Tibial nerve (tissue), 4 donors: ENCODE results near the gene KATNA1. TPM values are rescaled to one million over a fixed set of nuclear protein-coding genes. Genes with fewer than 3 reads are reported as not detected.

Experiments
- DNase-seq, 2 donors: peaks; one replicate each; pipeline ENCODE4 v3.0.0-alpha.2; 2019; ENCODE audit warnings: low spot score in 2 of 2
- H3K27ac ChIP-seq, 4 donors: fragments of 200-600 bp; sonication (generic) in 3 of 4; one replicate each; pipeline ENCODE4 v1.5.1; 2017 to 2019; ENCODE audit warnings: mild to moderate bottlenecking in 1 of 4
- H3K27me3 ChIP-seq, 2 donors: fragments of 200-600 bp; sonication (generic) in 1 of 2; one replicate each; pipeline versions ENCODE4 v1.5.1 to v1.6.0; 2017 to 2019
- H3K36me3 ChIP-seq, 3 donors: fragments of 200-600 bp; sonication (generic); one replicate each; pipeline ENCODE4 v1.5.1; 2018 to 2019
- H3K4me1 ChIP-seq, 4 donors: fragments of 200-600 bp; sonication (generic) in 3 of 4; one replicate each; pipeline ENCODE4 v1.5.1; 2017 to 2019
- H3K4me3 ChIP-seq, 4 donors: fragments of 200-600 bp; sonication (generic) in 3 of 4; one replicate each; pipeline ENCODE4 v1.5.1; 2017 to 2019; ENCODE audit warnings: mild to moderate bottlenecking in 1 of 4, moderate library complexity in 1 of 4
- H3K9me3 ChIP-seq, 4 donors: fragments of 200-600 bp; sonication (generic) in 3 of 4; one replicate each; pipeline ENCODE4 v1.5.1; 2017 to 2019
- EP300 ChIP-seq, 2 donors: sonication (generic); formaldehyde crosslinking; IDR thresholded peaks; one replicate each; pipeline ENCODE4 v1.6.1; 2017; ENCODE audit warnings: antibody characterized with exemption in 2 of 2, mild to moderate bottlenecking in 1 of 2
- POLR2A ChIP-seq, 2 donors: fragments of 450-650 bp; IDR thresholded peaks; one replicate each; pipeline ENCODE4 v1.6.1; 2017; ENCODE audit warnings: antibody characterized with exemption in 2 of 2, mild to moderate bottlenecking in 2 of 2, moderate library complexity in 2 of 2
- WGBS, 2 donors: methylation state at CpG; one replicate each; pipeline ENCODE4 v1.1.5; 2018; 5-methylcytosine and 5-hydroxymethylcytosine counted together
- total RNA-seq, 4 donors: library from RNA; depleted of rRNA; stranded (reverse); fragments of >200 nt; gene quantifications; one replicate each; pipeline ENCODE4 v1.1.0, GENCODE V29; 2016
- TF ChIP-seq, protein P1 (sequence below), 5 experiments: fragments of 200-600 bp in 3 of 5; fragments of 450-650 bp in 2 of 5; sonication (generic) in 3 of 5; IDR thresholded peaks; one replicate each; pipeline ENCODE4 v1.5.1; 2016 to 2019; ENCODE audit warnings: antibody characterized with exemption in 5 of 5, mild to moderate bottlenecking in 3 of 5, moderate library complexity in 2 of 5

The KATNA1 gene
- total RNA-seq, 4 donors from 2014 or later = 13.5 to 22.5 (median 17.5) TPM

DNA sequence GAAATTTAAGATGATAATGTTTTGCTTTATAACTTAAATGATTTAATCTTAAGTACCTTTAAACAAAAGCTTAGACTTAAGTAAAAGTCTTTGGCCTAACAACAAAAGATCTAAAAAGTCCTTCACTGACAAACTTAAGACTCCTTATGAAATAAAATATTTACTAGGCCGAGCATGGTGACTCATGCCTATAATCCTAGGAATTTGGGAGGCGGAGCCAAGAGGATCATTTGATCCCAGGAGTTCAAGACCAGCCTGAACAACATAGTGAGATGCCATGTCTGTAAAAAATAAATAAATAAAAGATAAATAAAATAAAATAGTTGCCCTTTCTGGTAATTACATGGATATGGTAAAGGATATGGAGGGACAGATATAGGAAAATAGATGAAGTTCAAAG is 12.4 kb downstream of the KATNA1 start:
- Histone ChIP-seq H3K4me3 (no peak overlapping the region), H3K27ac (no peak overlapping the region), H3K9me3 (no peaks in the 10 kb centered on the region), H3K36me3 (peaks cover 0 to 51% (median 0%) of the 10 kb centered on the region in 3 donors), H3K4me1 (no peaks in the 10 kb centered on the region), H3K27me3 (no peaks in the 10 kb centered on the region)
- WGBS, 2 donors = 66 to 68% methylated on average over 2 of the region's 2 CpGs
- DNase-seq = no peak
- TF ChIP-seq EP300 (IDR thresholded peaks at IDR 0.05) = no peak
- TF ChIP-seq, protein P1, sequence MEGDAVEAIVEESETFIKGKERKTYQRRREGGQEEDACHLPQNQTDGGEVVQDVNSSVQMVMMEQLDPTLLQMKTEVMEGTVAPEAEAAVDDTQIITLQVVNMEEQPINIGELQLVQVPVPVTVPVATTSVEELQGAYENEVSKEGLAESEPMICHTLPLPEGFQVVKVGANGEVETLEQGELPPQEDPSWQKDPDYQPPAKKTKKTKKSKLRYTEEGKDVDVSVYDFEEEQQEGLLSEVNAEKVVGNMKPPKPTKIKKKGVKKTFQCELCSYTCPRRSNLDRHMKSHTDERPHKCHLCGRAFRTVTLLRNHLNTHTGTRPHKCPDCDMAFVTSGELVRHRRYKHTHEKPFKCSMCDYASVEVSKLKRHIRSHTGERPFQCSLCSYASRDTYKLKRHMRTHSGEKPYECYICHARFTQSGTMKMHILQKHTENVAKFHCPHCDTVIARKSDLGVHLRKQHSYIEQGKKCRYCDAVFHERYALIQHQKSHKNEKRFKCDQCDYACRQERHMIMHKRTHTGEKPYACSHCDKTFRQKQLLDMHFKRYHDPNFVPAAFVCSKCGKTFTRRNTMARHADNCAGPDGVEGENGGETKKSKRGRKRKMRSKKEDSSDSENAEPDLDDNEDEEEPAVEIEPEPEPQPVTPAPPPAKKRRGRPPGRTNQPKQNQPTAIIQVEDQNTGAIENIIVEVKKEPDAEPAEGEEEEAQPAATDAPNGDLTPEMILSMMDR (IDR thresholded peaks at IDR 0.05) = no peak

GRCh38 chr6:149634315-149634714 is 14.2 kb downstream of the KATNA1 start:
- no peak for DNase-seq
- H3K4me1 ChIP-seq = no peaks in the 10 kb centered on the region
- H3K9me3 ChIP-seq = no peaks in the 10 kb centered on the region
- no peaks in the 10 kb centered on the region for H3K27me3 ChIP-seq
- no peak overlapping the region for H3K4me3 ChIP-seq
- 89 to 94% methylated on average over 1 of the region's 1 CpG for WGBS, 2 donors
- no peak overlapping the region for H3K27ac ChIP-seq
- TF ChIP-seq EP300 (IDR thresholded peaks at IDR 0.05) (no peak), POLR2A (IDR thresholded peaks at IDR 0.05) (no peak)
- TF ChIP-seq, protein P1 (IDR thresholded peaks at IDR 0.05) = no peak
- H3K36me3 ChIP-seq = peaks cover 0 to 61% (median 0%) of the 10 kb centered on the region in 3 donors

GRCh38 chr6:149628875-149629510 is 19.5 kb downstream of the KATNA1 start:
- Histone ChIP-seq H3K27ac (no peak overlapping the region), H3K4me1 (no peaks in the 10 kb centered on the region), H3K36me3 (peaks cover 0 to 51% (median 0%) of the 10 kb centered on the region in 3 donors), H3K4me3 (no peak overlapping the region), H3K27me3 (no peaks in the 10 kb centered on the region), H3K9me3 (no peaks in the 10 kb centered on the region)
- DNase-seq = no peak
- no peak for TF ChIP-seq POLR2A (IDR thresholded peaks at IDR 0.05)
- TF ChIP-seq, protein P1 (IDR thresholded peaks at IDR 0.05) = no peak
- no peak for TF ChIP-seq EP300 (IDR thresholded peaks at IDR 0.05)
- WGBS, 2 donors = 82 to 85% methylated on average over 4 of the region's 4 CpGs

- Histone ChIP-seq H3K27ac (no peak overlapping the region), H3K4me3 (no peak overlapping the region), H3K9me3 (no peaks in the 10 kb centered on the region), H3K4me1 (no peaks in the 10 kb centered on the region), H3K36me3 (peaks cover 0 to 51% (median 0%) of the 10 kb centered on the region in 3 donors), H3K27me3 (no peaks in the 10 kb centered on the region)
- DNase-seq = no peak
- TF ChIP-seq EP300 (IDR thresholded peaks at IDR 0.05) (no peak), POLR2A (IDR thresholded peaks at IDR 0.05) (no peak)
- TF ChIP-seq, protein P1 (IDR thresholded peaks at IDR 0.05) = no peak
These were observed 20.8 kb downstream of the KATNA1 start for GRCh38 chr6:149627672-149628071.

- TF ChIP-seq POLR2A (IDR thresholded peaks at IDR 0.05) (no peak), EP300 (IDR thresholded peaks at IDR 0.05) (no peak)
- TF ChIP-seq, protein P1 (IDR thresholded peaks at IDR 0.05) = no peak
- no peak for DNase-seq
- peaks cover 0 to 16% (median 0%) of the 10 kb centered on the region in 4 donors for H3K9me3 ChIP-seq
- no peak overlapping the region for H3K4me3 ChIP-seq
- H3K36me3 ChIP-seq = peaks cover 3 to 60% (median 5%) of the 10 kb centered on the region in 3 donors
- no peak overlapping the region for H3K27ac ChIP-seq
- WGBS, 2 donors = 48 to 61% methylated on average over 5 of the region's 5 CpGs
- no peaks in the 10 kb centered on the region for H3K27me3 ChIP-seq
- H3K4me1 ChIP-seq = no peaks in the 10 kb centered on the region
These were observed 32.7 kb downstream of the KATNA1 start for GRCh38 chr6:149615805-149616204.
